ENCODE measurements around the gene MTARC2.

Gene MTARC2

GRCh38 chr1:220754212-220754917, 6.2 kb downstream of the MTARC2 start:
- Histone ChIP-seq H3K4me3 (ENCODE audit: low read depth, low read length) (no peak overlapping the region), H3K36me3 (replicated peaks) (no peaks in the 10 kb centered on the region), H3K27me3 (replicated peaks) (no peaks in the 10 kb centered on the region), H3K27ac (no peak overlapping the region)
- TF ChIP-seq CTCF (IDR thresholded peaks at IDR 0.05; ENCODE audit: low read depth, low read length, missing control alignments) = no peak
- in situ Hi-C loops (cut with HindIII; ENCODE audit: low pct_ligation_motif_present, low sequenced_read_pairs) = no loop called here
- DNase-seq = no peak

GRCh38 chr1:220754918-220755295, 6.8 kb downstream of the MTARC2 start:
- Histone ChIP-seq H3K4me3 (ENCODE audit: low read depth, low read length) (no peak overlapping the region), H3K27ac (no peak overlapping the region), H3K36me3 (replicated peaks) (no peaks in the 10 kb centered on the region), H3K27me3 (replicated peaks) (no peaks in the 10 kb centered on the region)
- no peak for DNase-seq
- TF ChIP-seq CTCF (IDR thresholded peaks at IDR 0.05; ENCODE audit: low read depth, low read length, missing control alignments) = no peak
- in situ Hi-C loops (cut with HindIII; ENCODE audit: low pct_ligation_motif_present, low sequenced_read_pairs) = no loop called here

GRCh38 chr1:220755309-220755708, 7.2 kb downstream of the MTARC2 start:
- no peak for DNase-seq

GRCh38 chr1:220757441-220757840, 9.3 kb downstream of the MTARC2 start:
- Histone ChIP-seq H3K4me3 (ENCODE audit: low read depth, low read length) (no peak overlapping the region), H3K27ac (no peak overlapping the region), H3K27me3 (replicated peaks) (no peaks in the 10 kb centered on the region), H3K36me3 (replicated peaks) (no peaks in the 10 kb centered on the region)
- in situ Hi-C loops (cut with HindIII; ENCODE audit: low pct_ligation_motif_present, low sequenced_read_pairs) = no loop called here
- no peak for TF ChIP-seq CTCF (IDR thresholded peaks at IDR 0.05; ENCODE audit: low read depth, low read length, missing control alignments)
- DNase-seq = no peak

More at GRCh38 chr1:220755309-220755708, 7.2 kb downstream of the MTARC2 start:
- H3K27me3 ChIP-seq (replicated peaks) = no peaks in the 10 kb centered on the region
- TF ChIP-seq CTCF (IDR thresholded peaks at IDR 0.05; ENCODE audit: low read depth, low read length, missing control alignments) = no peak
- no peaks in the 10 kb centered on the region for H3K36me3 ChIP-seq (replicated peaks)
- H3K27ac ChIP-seq = no peak overlapping the region
- in situ Hi-C loops (cut with HindIII; ENCODE audit: low pct_ligation_motif_present, low sequenced_read_pairs) = no loop called here
- no peak overlapping the region for H3K4me3 ChIP-seq (ENCODE audit: low read depth, low read length)

GRCh38 chr1:220759147-220759546, 11.0 kb downstream of the MTARC2 start:
- no peak overlapping the region for H3K4me3 ChIP-seq (ENCODE audit: low read depth, low read length)
- in situ Hi-C loops (cut with HindIII; ENCODE audit: low pct_ligation_motif_present, low sequenced_read_pairs) = no loop called here
- no peaks in the 10 kb centered on the region for H3K27me3 ChIP-seq (replicated peaks)
- no peak overlapping the region for H3K27ac ChIP-seq
- no peak for DNase-seq
- no peaks in the 10 kb centered on the region for H3K36me3 ChIP-seq (replicated peaks)
- TF ChIP-seq CTCF (IDR thresholded peaks at IDR 0.05; ENCODE audit: low read depth, low read length, missing control alignments) = no peak

Measured in brain microvascular endothelial cell (primary cell).